Lower lobe of right lung (tissue), 2 donors: ENCODE measurements around the gene WSCD2. TPM values are rescaled to one million over a fixed set of nuclear protein-coding genes. Genes with fewer than 3 reads are reported as not detected.

Experiments used
- ATAC-seq, 2 donors: fragments of 200-7000 bp; cut with Tn5 transposase; one replicate each; pipeline ENCODE4 v1.9.1; 2020 to 2022; ENCODE audit warnings: mild to moderate bottlenecking in 2 of 2, moderate library complexity in 2 of 2
- DNase-seq: peaks from one replicate; pipeline ENCODE4 v3.0.0-alpha.2; 2020
- H3K27ac ChIP-seq: fragments of 200-600 bp; one replicate; pipeline ENCODE4 v1.8.0; 2022
- H3K27me3 ChIP-seq: fragments of 200-600 bp; one replicate; pipeline ENCODE4 v1.8.0; 2022; ENCODE audit warnings: low read depth
- H3K36me3 ChIP-seq: fragments of 200-600 bp; one replicate; pipeline ENCODE4 v1.8.0; 2022; ENCODE audit warnings: mild to moderate bottlenecking
- H3K4me1 ChIP-seq: fragments of 200-600 bp; one replicate; pipeline ENCODE4 v1.8.0; 2022
- H3K4me3 ChIP-seq: fragments of 200-600 bp; one replicate; pipeline ENCODE4 v1.8.0; 2022; ENCODE audit warnings: mild to moderate bottlenecking
- H3K9me3 ChIP-seq: fragments of 200-600 bp; one replicate; pipeline ENCODE4 v1.8.0; 2022
- CTCF ChIP-seq: fragments of 200-600 bp; IDR thresholded peaks from one replicate; pipeline ENCODE4 v1.8.0; 2022; ENCODE audit warnings: antibody characterized with exemption, mild to moderate bottlenecking
- intact Hi-C: fragments of 100-400 bp; cut with DNase I; formaldehyde crosslinking; loops from one replicate; pipeline ENCODE4 v1.11.0; 2022
- total RNA-seq: library from RNA; stranded (reverse); fragmentation: NEBNext Ultra II Directional; extraction: Animal tissue kit (Norgen Biotek cat#: 25700); gene quantifications from one replicate; pipeline ENCODE4 v1.2.1, GENCODE V29; 2021
- donor health status: DM: no; HTN: yes; CAD: no; lungs with severe emphysema.

Gene WSCD2
- total RNA-seq, 1 donor from 2014 or later, result 0.89 TPM

GRCh38 chr12:108162207-108162606, 33.1 kb downstream of the WSCD2 start:
- DNase-seq (no peak), ATAC-seq (no peak)
- no peak for TF ChIP-seq CTCF
- Histone ChIP-seq H3K4me3 (no peak overlapping the region), H3K4me1 (no peaks in the 10 kb centered on the region), H3K27me3 (no peaks in the 10 kb centered on the region), H3K9me3 (no peaks in the 10 kb centered on the region), H3K27ac (no peak overlapping the region), H3K36me3 (no peaks in the 10 kb centered on the region)
- intact Hi-C loops, result no loop called here

GRCh38 chr12:108166505-108166904, 37.4 kb downstream of the WSCD2 start:
- no peak for ATAC-seq
- TF ChIP-seq CTCF, result no peak
- no peak for DNase-seq

DNA sequence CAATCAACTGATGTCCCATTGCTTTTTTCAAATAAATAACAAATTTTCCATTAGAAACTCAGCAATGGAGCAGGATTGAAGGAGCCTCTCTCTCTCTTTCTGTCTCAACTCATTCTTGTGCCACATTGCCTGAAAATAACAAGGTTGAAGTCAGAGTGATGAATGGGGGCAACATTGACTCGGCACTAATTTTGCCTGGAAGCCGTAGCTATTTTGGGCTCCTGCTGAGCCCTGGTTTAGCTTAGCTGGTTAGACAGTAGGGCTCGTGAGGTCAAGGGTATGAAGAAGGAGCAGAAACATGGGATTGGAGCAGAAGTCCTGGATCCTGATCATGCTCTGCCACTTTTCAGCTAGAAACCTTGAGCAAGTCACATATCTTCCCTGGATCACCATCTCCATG, 38.9 kb downstream of the WSCD2 start:
- Histone ChIP-seq H3K36me3 (no peaks in the 10 kb centered on the region), H3K4me3 (no peak overlapping the region), H3K9me3 (no peaks in the 10 kb centered on the region), H3K27ac (no peak overlapping the region), H3K4me1 (no peaks in the 10 kb centered on the region), H3K27me3 (peaks cover 16% of the 10 kb centered on the region)
- DNase-seq (no peak), ATAC-seq (no peak)
- intact Hi-C loops, result no loop called here
- no peak for TF ChIP-seq CTCF

More at GRCh38 chr12:108166505-108166904, 37.4 kb downstream of the WSCD2 start:
- no peak overlapping the region for H3K4me3 ChIP-seq
- no peak overlapping the region for H3K27ac ChIP-seq
- H3K36me3 ChIP-seq, result no peaks in the 10 kb centered on the region
- H3K4me1 ChIP-seq, result no peaks in the 10 kb centered on the region
- intact Hi-C loops, result no loop called here
- H3K27me3 ChIP-seq, result peaks cover 16% of the 10 kb centered on the region
- no peaks in the 10 kb centered on the region for H3K9me3 ChIP-seq

DNA sequence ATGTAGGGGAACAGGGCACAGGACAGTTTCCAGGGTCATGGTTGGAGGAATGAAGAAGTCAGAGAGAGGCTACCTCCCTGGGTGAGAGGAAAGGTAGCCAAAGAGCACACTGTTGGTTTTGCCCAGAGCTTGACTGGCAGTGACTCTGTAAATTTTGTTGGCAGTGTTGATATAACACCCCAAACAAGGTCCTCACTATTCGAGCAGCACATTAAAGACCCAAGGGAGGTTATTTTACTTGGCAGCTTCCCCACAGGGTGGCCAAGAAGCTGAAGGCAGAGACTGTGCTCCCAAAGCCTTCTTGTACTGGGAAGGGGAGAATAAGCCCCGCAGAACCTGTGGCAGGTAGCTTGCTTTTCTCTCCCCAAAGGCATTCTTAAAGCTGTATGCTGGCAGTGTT, 40.6 kb downstream of the WSCD2 start:
- no peak for TF ChIP-seq CTCF
- ATAC-seq (no peak), DNase-seq (no peak)
- H3K36me3 ChIP-seq, result no peaks in the 10 kb centered on the region
- H3K4me3 ChIP-seq, result no peak overlapping the region
- H3K27me3 ChIP-seq, result peaks cover 16% of the 10 kb centered on the region
- no peaks in the 10 kb centered on the region for H3K9me3 ChIP-seq
- intact Hi-C loops, result no loop called here
- H3K27ac ChIP-seq, result no peak overlapping the region
- no peaks in the 10 kb centered on the region for H3K4me1 ChIP-seq

- ATAC-seq, result no peak
- H3K4me1 ChIP-seq, result no peaks in the 10 kb centered on the region
- H3K36me3 ChIP-seq, result no peaks in the 10 kb centered on the region
Measured at GRCh38 chr12:108170164-108170563, 41.1 kb downstream of the WSCD2 start.

More at GRCh38 chr12:108170164-108170563, 41.1 kb downstream of the WSCD2 start:
- TF ChIP-seq CTCF, result no peak
- intact Hi-C loops, result no loop called here
- no peak for DNase-seq
- no peak overlapping the region for H3K27ac ChIP-seq
- H3K9me3 ChIP-seq, result no peaks in the 10 kb centered on the region
- H3K4me3 ChIP-seq, result no peak overlapping the region
- H3K27me3 ChIP-seq, result peaks cover 16% of the 10 kb centered on the region
